Measurements from ENCODE around the gene PCSK5.

The PCSK5 gene

DNA sequence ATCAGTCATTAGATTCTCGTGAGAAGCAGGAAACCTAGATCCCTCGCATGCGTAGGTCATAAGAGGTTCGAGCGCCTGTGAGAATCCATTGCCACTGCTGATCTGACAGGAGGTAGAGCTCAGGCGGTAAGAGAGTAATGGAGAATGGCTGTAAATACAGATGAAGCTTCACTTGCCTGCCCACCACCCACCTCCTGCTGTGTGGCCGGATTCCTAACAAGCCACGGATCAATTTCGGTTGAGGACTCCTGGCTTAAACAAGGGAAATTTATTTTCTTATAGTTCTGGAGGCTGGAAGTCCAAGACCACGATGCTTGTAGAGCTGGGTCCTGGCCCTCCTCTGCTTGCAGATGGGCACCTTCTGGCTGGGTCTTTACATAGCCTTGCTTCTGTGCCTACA, 200.4 kb downstream of the PCSK5 start:
- no peak for DNase-seq

DNA sequence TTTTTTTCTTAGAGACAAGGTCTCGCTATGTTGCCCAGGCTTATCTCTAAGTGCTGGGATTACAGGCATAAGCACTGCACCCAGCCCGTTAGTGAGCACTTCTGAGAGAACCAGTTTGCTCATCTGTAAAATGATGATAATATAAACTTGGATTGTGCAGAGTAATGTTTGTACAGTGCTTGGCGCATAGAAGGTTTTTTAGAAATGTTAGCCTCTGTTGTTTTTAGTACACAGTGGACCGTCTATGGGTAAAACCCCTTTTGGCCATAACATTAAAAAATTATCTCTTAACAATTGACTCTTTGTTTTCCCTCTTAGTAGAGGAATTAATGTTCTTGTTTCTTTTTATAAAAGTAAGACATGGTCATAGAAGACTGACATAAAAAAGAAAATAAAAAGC, 202.1 kb downstream of the PCSK5 start:
- no peak for DNase-seq

DNA sequence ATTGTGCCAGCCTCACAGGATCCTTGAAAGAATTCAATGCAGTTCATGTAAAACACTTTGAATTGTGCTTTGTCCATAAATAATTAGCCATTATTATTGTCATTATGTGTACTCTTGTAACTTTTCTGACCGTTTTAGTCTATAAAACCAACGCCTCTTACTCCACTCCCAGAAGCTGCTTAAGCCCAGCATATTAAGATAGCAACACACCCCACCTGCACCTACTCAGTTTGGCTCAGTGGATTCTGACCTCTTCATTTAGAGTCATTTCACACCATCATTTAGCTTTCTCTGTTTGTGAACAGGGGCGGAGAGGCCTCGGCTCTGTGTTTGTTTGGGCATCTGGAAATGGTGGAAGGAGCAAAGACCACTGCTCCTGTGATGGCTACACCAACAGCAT, 205.1 kb downstream of the PCSK5 start:
- DNase-seq, result no peak

DNA sequence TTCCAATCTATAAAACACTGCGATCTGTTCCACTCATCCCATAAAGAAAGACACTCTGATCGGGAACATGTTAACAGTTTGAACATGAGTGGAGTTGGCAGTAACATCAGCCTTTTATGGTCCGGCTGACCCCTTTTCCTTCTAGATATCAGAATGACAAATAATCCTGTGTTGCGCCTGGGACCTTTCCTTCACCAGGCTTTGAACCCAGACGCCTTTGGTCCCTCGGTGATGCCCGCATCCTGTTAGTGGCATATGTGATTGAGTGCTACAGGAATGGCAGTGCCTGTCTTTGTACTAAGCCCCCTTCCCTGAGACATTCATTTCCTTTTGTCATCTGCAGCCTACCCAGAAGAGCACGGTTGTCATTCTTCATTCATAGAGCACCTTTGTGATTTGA, 209.0 kb downstream of the PCSK5 start:
- no peak for DNase-seq

DNA sequence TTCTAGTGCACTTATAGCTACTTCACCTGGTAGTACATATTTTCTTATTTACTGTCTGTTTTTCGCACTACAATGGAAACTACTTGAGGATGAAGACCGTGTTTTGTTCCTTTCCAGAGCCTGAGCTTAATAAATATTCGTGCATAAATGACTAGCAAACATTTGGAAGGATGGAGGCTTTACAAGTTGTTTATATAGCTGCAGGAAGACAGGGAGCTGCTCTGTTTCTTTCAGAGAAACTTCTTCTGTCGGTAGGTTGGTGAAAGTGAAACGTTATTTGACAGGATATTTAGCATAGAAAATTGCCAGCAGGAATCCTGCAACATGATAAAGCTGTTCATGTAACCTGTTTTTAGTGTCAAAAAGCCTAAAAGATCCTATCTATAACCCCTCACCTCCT, 210.6 kb downstream of the PCSK5 start:
- DNase-seq, result no peak

DNA sequence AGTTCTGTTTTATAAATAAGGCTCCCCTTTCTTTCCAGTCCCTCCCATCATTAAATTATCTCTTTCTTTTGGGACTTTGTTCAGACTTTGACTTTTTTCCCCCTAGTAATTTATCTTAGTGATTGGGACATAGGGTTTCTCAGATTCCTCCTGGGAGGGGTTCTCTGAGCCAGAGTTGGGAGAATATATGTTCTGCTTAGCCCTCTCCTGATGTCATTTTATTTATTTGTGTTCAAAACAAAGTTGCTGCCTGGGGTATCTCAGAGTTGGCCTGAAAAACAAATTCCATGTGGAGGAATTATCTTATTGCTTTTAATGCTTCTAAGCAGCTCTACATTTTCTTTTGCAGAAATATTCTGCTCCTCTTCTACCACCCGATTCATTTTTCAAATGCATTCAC, 211.0 kb downstream of the PCSK5 start:
- no peak for DNase-seq

DNA sequence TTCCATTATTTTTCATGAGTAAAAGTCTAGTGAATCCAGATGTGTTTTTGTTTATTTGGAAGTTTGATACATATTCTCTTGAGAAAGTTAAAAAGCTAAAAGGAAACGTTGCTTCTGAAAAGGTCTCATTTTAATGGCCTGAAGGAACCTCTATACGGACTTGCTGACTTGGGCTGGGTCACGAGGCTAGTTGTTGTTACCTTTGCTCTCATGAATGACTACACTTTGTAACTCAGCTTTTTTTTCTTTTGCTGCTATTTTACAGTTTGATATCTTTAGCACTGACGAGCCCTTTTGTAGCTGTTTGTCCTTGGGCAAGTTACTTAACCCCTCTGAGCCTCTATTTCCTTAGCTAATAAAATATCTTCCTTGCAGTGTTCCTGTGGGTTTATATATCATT, 211.5 kb downstream of the PCSK5 start:
- no peak for DNase-seq

DNA sequence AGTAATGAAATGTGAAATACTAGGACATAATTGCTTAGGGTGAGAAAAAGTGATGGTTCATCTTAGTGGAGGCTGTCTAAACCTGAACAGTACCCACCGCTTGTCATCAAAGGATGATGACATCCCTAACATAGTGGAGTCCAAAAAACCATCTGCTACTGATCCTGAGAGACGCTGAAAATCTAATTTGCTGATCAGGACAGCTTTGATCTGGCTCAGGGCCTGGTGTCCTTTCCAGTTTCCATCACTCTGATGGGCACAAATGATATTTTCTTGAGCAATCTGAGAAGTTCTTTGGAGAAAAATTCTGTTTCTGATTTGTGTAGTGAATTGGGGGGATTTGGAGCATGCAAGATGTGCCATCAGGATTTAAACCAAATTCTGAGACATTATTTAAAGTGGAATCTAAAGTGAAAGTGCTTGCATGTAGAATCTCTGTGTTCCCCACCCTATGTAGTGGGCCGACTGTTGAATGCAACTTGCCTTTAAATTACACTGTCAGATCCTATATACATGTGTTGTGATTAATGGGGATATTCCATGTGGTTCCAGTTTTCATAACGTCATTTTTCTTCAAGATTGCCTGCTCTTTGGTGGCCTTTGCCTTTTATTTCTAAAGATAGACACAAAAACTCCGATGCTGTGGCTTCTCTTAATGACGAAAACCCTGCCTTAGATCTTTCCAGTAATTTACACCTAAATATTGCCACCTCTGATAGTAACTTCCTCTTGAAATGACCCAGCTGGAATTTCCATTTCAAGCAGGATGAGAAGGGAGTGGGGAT, 213.2 kb downstream of the PCSK5 start:
- no peak for DNase-seq

DNA sequence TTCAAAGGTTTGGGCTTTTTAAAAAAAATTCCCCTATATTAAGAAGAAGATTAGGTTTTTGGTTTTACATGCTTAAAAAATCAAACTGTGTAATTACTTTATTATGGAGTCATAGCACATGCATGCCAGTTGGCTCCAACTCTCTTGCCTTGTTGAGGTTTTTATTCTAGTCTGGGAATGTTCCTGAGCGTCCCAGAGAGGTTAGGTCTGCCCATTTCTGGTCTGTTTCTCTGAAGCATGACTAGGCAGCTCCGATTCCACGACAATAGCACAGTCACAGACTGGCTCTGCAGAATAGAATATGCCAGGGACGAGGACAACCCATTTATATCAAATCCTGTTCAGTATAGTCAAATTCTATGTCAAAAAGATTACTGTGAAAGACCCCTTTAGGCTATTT, 217.0 kb downstream of the PCSK5 start:
- DNase-seq, result no peak

DNA sequence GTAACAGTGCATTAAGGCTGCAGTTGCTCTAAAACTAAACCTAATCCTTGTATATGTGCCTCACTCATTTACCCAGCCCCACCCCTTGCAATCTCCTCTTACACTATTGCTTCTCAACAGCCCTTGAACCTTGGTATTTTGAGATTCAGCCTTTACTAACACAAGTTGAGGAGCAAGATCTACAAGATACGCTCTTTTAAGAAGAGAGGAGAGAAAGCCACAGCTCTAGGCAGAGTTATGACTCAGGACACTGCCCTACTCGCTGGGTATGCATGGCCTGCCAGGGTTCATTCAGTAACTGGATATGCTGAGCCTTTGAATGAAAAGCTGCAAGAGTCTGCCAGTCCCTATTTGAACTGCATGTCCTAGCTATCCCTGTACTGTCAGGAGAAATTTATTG, 219.5 kb downstream of the PCSK5 start:
- no peak for DNase-seq

DNA sequence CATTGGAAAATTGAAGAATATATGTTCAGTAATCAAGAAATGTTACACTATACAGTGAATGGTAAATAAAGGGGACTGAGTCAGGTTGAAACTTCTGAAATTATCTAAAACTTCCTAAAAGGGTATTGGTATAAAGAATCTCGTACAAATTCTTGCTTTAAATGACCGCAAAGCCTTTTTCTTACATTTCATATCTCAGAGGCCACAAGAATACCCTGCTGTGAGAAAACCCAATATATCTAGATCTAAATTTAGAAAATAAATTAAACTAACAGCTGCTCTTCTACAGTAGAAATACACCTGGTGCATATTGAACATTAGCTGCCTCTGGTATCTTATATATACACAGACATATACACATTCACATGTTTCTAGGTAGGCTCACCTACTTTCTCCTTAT, 221.7 kb downstream of the PCSK5 start:
- no peak for DNase-seq

DNA sequence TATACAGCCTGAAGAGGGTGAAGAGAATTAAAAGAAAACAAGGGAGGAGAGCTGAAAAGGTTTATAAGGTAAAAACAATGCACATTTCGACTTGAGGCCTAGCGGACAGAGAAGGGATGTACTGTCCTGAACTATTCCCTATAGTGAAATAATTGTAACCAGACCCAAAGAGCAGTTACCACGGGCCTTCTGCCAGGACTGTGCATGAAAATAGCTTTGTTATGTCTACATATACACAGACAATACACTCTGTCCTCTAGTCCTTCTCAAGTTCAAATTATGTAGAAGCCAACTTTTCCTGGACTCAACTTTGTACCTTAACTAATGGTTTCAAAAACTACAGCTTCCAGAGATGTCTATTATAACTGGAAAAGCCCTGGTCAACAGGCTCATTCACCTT, 223.7 kb downstream of the PCSK5 start:
- DNase-seq, result no peak

DNA sequence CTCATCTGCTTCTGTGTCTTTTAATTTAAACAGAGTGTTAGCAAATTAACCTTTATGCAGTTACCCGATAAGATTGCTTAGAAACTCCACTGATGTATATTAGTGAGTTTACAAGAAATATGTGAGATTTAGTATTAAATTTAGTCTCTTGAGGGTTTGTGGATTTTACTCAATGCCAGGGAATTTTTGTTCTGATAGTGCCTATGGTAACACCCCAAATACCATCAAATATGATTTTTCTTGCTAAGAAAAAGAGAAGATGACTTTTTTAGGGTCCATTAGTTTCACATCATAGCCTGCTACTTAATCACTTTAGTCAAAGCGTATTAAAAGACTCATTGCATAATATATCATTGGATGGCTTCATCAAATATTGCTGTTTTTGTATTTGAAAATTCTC, 224.9 kb downstream of the PCSK5 start:
- DNase-seq, result no peak

DNA sequence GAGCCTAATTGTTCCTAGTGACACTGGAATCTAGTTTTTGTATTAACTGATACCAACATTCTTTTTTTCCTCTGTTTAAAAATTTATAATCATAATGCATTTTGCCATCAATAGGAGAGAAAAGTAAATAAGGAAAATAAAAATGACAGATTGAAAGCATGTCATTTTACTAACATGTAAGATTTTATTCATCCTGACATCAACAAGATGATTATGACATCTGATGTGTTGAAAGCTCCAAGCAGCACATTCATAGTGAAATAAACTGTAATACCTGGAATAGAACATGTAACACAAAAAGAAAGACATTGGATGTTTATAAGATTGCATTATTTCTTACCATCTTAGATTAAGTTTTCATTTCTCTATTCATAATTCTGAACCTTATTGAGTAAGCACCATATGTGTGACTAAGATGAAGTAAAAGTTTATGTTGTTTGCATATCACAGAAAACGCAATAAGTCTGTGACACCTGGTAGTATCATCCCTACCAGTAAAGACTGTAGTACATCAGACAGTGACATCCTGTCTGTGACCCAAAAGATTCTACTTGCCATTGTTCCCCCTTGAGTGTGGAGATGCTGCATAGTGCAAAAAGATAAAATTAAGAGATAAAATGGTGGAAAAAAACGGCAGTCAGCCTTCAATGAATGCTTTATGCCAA, 225.6 kb downstream of the PCSK5 start:
- no peak for DNase-seq

DNA sequence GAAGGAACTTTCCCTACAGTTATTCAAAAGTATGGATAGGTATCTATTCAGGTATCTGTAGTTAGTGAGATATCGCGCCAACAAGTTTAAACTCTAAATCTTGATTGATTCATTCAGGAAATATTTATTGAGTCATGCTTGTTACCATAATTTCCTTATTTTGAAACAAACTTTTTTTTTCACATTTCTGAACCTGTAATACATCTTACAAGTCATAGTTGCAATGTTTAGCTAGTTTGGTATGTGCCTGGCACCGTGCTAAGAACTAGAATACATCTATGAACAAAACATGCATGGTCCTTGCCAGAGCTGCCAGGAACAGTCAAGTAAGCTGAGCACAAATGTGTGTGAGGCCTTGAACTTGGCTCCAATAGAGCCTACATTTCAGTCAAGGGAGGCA, 226.4 kb downstream of the PCSK5 start:
- DNase-seq, result no peak

DNA sequence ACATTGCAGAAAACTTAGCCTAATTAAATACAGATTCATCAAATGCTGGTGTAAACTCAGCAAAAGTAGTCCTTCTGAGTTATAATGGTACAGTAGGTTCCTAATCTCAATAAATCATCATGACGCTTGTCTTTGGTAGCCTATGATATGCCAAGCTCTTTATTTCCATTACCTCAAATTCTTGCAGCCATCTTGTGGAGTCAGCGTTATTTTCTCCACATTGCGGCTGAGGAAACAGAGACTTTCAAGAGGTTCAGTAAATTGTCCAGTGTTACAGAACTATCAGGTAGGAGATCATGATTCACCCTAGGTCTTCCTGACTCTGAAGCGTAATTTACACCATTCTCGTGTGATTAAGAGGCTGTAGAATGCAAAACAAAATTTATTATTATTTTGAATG, 237.2 kb downstream of the PCSK5 start:
- no peak for DNase-seq

DNA sequence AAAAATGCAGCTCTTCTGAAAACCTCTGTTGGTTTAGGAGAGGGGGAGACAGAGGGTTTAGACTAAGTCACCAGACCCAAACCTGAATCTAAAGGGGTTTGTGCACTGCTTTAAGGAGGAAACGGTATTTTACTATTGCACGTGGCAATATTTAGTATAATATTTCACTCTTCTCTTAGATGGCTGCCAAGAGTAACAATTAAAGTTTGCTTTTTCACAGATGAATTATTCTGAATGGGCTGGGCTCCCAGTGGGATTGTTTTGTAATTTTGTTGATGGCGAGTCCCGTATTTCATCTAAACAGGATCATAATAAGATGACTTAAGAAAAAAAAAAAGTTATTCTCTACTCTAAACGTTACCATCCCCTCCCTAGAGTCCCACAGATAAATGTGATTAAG, 245.4 kb downstream of the PCSK5 start:
- no peak for DNase-seq

DNA sequence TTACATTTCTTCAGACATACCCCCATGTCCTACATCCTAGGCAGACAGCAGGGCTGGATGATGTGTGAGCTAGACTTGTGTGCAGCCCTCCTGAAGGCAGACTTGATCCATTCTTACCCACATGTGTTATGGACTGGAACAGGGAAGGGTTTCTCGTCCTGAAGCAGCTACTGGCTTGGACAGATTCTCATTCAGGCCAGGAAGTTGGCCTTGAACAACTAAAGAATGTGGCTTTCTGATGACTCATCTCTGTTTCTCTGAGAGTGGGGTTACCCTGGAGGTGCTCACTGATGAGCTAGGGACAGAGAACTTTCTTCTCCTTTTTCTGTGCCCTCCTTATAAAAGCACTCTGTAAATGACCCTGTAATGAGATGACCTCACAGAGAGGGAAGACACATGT, 246.5 kb downstream of the PCSK5 start:
- DNase-seq, result no peak

DNA sequence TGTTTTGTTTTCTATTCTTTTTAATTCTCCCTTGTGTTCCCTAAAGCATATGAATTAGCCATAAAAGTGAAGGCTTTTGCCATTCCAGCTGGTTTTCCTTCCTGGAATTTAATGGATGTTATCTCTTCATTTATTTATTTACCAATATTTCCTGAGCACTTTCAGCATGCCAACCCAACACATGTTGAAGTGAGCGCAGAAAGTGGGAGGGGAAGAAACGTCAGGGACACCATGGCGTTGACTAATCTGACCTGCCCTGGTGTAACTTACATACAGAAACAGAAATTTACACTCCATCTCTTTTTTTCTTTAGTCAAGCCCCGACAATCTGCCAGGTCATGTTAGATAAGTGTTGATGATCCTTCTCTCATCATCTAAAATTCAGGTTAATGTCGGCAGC, 247.5 kb downstream of the PCSK5 start:
- no peak for DNase-seq

DNA sequence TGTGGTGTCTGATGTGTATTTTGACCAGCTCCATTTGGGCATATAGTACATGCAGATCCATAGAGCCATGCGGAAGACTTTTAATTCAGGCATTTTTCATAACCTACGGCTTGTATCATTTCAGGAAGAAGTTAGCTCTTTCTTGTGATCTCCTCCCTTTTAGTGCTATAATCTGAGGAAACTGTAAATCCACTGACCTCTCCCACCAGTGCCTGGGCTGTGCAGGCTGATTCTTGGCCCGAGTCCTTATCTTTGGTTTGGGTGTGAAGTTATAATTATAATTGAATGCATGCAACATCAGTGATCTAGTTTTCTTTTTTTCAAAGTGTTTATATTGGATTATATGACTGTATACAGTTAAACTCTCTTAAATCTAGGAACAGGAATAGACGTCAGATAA, 247.9 kb downstream of the PCSK5 start:
- no peak for DNase-seq

DNA sequence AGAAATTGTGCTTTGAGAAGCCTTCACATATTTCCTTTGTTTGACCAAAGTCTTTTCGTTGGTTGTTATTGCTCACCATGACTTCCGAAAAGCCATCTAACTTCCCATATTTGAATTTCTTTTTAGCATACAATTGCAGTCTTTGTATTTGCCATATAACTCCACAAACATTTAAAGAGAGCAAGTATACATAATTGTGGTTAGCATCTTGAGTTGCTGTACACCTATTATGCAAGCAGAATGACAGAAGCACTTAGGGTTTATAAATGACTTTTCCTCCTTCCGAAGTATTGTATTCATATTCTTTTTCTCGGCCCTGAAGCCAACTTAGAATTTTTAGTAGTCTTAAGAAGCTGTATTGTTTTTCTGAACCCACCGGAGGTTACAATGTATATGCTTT, 253.4 kb downstream of the PCSK5 start:
- no peak for DNase-seq

DNA sequence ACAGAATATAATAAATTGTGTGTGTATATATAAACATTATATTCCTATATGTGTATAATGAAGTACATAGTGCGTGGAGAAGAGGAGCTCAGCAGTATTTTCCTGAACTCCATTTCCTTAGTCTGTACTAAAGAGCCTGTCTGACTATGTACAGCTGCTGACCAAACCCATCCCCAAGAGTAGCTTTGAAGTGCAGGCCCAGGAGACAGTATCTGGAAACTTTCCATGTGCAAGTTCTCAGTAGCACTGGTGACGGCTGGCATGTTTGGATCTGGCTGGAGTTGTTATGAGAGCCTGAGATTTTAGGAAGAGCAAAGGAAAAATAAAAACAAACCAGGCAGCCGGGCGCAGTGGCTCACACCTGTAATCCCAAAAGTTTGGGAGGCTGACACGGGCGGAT, 259.5 kb downstream of the PCSK5 start:
- DNase-seq, result no peak

DNA sequence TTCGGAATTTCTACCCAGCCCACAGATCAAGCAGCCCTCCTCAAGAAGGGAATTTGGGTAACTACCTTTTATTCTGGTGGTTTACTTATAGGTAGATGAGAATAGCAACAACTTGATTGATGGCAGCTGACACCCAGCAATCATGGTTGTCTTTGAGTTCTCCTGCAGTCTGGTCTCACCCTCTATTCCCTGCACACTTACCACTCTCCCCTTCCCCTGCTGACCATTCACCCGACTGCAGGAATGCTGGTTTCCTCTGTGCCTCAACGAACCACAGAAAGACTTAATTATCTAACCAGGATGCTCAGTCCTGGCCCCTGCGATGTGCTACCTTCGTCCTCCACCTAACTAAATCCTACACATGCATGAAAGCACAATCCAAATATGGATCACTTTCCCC, 260.8 kb downstream of the PCSK5 start:
- DNase-seq, result no peak

DNA sequence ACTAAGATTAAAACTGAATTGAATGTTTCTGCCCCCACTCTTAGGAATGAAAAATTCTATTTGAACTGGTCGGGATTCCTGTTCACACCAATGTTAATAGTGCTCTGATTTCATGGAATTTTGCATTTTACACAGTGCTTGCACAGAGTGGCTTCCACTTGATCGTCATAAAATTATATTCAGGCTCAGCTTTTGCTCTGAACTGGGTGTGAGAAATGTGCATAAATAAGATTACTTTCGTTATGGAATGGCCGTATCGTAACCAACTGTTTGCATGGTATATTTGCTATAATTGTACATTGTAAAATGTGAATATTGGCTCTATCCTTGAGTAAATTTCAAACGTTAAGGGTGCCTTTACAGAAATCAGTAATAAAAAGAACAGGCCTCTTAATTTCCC, 262.9 kb downstream of the PCSK5 start:
- no peak for DNase-seq

Measured in GOT3 (cell line).